ENCODE measurements around the gene NSUN2.

Gene NSUN2

GRCh38 chr5:6553972-6554371, 78.9 kb downstream of the NSUN2 start:
- no peak for DNase-seq

GRCh38 chr5:6552612-6553011, 80.2 kb downstream of the NSUN2 start:
- DNase-seq: no peak

- no peak for DNase-seq
These were observed 80.9 kb downstream of the NSUN2 start for GRCh38 chr5:6551955-6552313.

- no peak for DNase-seq
These were observed 81.4 kb downstream of the NSUN2 start for GRCh38 chr5:6551287-6551954.

- DNase-seq: no peak
These were observed 82.2 kb downstream of the NSUN2 start for GRCh38 chr5:6550628-6551027.
